ENCODE data around the gene DMKN. TPM values are rescaled to one million over a fixed set of nuclear protein-coding genes. Genes with fewer than 3 reads are reported as not detected.

The DMKN gene
- polyA plus RNA-seq, 3 donors: not detected

DNA sequence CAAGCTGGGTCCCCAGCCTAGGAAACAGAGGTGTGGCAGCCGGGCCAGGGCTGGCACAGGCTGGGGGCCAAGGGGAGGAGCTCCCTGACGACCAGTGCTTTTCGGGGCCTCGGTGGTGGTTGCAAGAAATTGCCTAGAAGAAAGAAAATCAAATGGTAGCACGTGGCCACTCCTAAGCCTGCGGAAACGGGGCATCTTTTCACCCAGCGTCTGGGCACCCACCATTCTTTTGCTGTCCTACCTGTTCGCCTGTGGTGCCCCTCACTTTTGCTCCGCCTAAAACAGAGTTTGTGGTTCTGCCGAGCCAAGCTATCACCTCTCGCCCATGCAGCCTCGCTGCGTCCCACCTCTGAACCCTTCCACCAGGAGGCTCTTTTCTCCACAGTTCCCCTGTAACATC is 16.0 kb downstream of the DMKN start:
- intact Hi-C loops (cut with micrococcal nuclease): loop anchor here (5.0 to 10.0 kb wide), 2 partner anchors 143 to 225 kb away; partner anchors contain the start of gene FFAR3 (in 1 of the 2)
- H3K27me3 ChIP-seq (ENCODE audit: control insufficient read depth in 2 of 2, insufficient read depth in 2 of 2, low read length in 2 of 2): no peaks in the 10 kb centered on the region
- no peak overlapping the region for H3K27ac ChIP-seq (ENCODE audit: low read depth in 1 of 2, low read length in 2 of 2)
- H4K20me1 ChIP-seq (ENCODE audit: insufficient read depth, low read length): no peaks in the 10 kb centered on the region
- Mint-ChIP-seq H3K4me1 (peaks cover 7% of the 10 kb centered on the region), H3K27me3 (ENCODE audit: low read depth in 3 of 3) (peaks cover 4 to 13% (median 6%) of the 10 kb centered on the region in 3 donors), H3K27ac (no peak overlapping the region), H3K36me3 (no peaks in the 10 kb centered on the region), H3K4me3 (no peak overlapping the region), H3K9me3 (peaks cover 0 to 2% (median 0%) of the 10 kb centered on the region in 7 donors)
- no peak overlapping the region for H3K9ac ChIP-seq (ENCODE audit: insufficient read depth, low read length, poor library complexity, severe bottlenecking)
- no peak overlapping the region for H3K4me3 ChIP-seq (replicated peaks in 1 of 3; ENCODE audit: low read depth in 2 of 3, low read length in 3 of 3)
- no peak for DNase-seq
- TF ChIP-seq, protein P1, sequence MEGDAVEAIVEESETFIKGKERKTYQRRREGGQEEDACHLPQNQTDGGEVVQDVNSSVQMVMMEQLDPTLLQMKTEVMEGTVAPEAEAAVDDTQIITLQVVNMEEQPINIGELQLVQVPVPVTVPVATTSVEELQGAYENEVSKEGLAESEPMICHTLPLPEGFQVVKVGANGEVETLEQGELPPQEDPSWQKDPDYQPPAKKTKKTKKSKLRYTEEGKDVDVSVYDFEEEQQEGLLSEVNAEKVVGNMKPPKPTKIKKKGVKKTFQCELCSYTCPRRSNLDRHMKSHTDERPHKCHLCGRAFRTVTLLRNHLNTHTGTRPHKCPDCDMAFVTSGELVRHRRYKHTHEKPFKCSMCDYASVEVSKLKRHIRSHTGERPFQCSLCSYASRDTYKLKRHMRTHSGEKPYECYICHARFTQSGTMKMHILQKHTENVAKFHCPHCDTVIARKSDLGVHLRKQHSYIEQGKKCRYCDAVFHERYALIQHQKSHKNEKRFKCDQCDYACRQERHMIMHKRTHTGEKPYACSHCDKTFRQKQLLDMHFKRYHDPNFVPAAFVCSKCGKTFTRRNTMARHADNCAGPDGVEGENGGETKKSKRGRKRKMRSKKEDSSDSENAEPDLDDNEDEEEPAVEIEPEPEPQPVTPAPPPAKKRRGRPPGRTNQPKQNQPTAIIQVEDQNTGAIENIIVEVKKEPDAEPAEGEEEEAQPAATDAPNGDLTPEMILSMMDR (IDR thresholded peaks at IDR 0.05): no peak
- peaks cover 0 to 5% of the 10 kb centered on the region in 2 donors for H3K4me1 ChIP-seq (ENCODE audit: control insufficient read depth in 1 of 2, insufficient read depth in 2 of 2, low read length in 2 of 2)
- H3K79me2 ChIP-seq (ENCODE audit: insufficient read depth, low read length): no peaks in the 10 kb centered on the region
- WGBS (ENCODE audit: insufficient coverage): 93% methylated on average over 13 of the region's 14 CpGs
- no peaks in the 10 kb centered on the region for H3K9me3 ChIP-seq (replicated peaks in 1 of 2; ENCODE audit: control insufficient read depth in 1 of 2, insufficient read depth in 1 of 2, low read length in 2 of 2)
- H2AFZ ChIP-seq (ENCODE audit: insufficient read depth, low read depth, low read length, poor library complexity, severe bottlenecking): no peak overlapping the region
- H3K36me3 ChIP-seq (replicated peaks in 1 of 2; ENCODE audit: control insufficient read depth in 1 of 2, insufficient read depth in 2 of 2, low read length in 2 of 2): no peaks in the 10 kb centered on the region
- no peak overlapping the region for H3K4me2 ChIP-seq (replicated peaks; ENCODE audit: extremely low read depth, low read length, poor library complexity, severe bottlenecking)

DNA sequence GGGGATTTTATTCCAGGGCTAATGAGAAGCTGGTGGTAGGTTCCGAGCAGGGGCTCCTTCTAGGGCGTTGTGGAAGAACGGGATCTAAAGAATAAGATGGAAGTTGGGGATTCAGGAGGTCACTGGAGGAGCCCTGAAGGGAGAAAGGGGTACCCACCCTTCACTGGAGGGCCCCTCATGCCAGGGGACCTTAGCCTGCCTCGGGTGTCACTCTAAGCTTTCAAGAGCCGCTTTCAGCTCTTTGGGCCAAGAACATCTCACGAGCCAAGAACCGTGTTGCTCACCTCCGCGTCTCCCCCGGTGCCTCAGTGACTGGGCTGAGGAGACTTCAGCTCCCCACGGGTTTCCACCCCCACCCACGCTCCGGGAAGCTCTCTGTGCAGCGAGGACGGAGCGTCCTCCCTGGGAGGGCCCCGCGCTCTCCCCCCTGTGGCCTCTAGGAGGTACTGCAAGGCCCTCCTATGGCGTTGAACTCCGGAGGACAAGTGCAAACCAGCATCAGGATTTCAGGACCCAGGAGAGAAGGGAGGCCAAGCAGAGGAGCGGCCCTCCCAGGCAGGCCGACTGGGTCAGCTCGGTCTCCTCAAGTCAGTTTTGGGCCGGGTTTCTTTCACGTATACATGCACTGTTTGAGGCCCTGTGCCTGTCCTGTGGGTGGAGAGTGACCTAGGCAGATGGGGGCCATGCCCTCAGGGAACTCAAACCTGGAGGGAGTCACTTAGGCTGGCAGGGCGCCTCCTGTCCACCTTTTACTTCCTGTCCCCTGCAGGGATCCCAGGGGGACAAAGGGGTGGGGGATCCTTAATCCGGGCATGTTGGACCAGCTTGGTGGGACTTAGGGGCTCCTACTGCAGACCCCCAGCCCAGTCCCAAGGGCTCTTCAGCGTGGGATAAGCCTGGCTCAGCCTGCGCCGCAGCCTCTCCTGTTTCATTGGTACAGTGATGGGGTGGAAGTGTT is 18.1 kb downstream of the DMKN start:
- peak overlapping the region in 2 of 7 donors; percentile 51 to 62 for H3K27ac Mint-ChIP-seq
- DNase-seq: peak; percentile 60 to 76 (median 68)
- H3K9ac ChIP-seq (ENCODE audit: insufficient read depth, low read length, poor library complexity, severe bottlenecking): no peak overlapping the region

More for the DNA sequence above, 18.1 kb downstream of the DMKN start:
- Mint-ChIP-seq H3K27me3 (ENCODE audit: low read depth in 3 of 3) (peaks cover 11 to 19% (median 16%) of the 10 kb centered on the region in 3 donors), H3K4me1 (peaks cover 7% of the 10 kb centered on the region), H3K36me3 (no peaks in the 10 kb centered on the region), H3K9me3 (peaks cover 0 to 2% (median 0%) of the 10 kb centered on the region in 7 donors), H3K4me3 (peak overlapping the region in 1 of 2 donors; percentile 40)
- H4K20me1 ChIP-seq (ENCODE audit: insufficient read depth, low read length): no peaks in the 10 kb centered on the region
- no peaks in the 10 kb centered on the region for H3K27me3 ChIP-seq (ENCODE audit: control insufficient read depth in 2 of 2, insufficient read depth in 2 of 2, low read length in 2 of 2)
- no peak overlapping the region for H3K27ac ChIP-seq (ENCODE audit: low read depth in 1 of 2, low read length in 2 of 2)
- no peaks in the 10 kb centered on the region for H3K79me2 ChIP-seq (ENCODE audit: insufficient read depth, low read length)
- peaks cover 0 to 5% of the 10 kb centered on the region in 2 donors for H3K4me1 ChIP-seq (ENCODE audit: control insufficient read depth in 1 of 2, insufficient read depth in 2 of 2, low read length in 2 of 2)
- peak overlapping the region; percentile 6 for H2AFZ ChIP-seq (ENCODE audit: insufficient read depth, low read depth, low read length, poor library complexity, severe bottlenecking)
- TF ChIP-seq, protein P1 (IDR thresholded peaks at IDR 0.05): peak; percentile 99
- intact Hi-C loops (cut with micrococcal nuclease): loop anchor here (1.0 to 10.0 kb wide), 3 partner anchors 141 to 223 kb away; partner anchors contain the start of gene FFAR3 (in 1 of the 2)
- no peaks in the 10 kb centered on the region for H3K9me3 ChIP-seq (replicated peaks in 1 of 2; ENCODE audit: control insufficient read depth in 1 of 2, insufficient read depth in 1 of 2, low read length in 2 of 2)
- H3K4me3 ChIP-seq (replicated peaks in 1 of 3; ENCODE audit: low read depth in 2 of 3, low read length in 3 of 3): no peak overlapping the region
- H3K4me2 ChIP-seq (replicated peaks; ENCODE audit: extremely low read depth, low read length, poor library complexity, severe bottlenecking): no peak overlapping the region
- H3K36me3 ChIP-seq (replicated peaks in 1 of 2; ENCODE audit: control insufficient read depth in 1 of 2, insufficient read depth in 2 of 2, low read length in 2 of 2): no peaks in the 10 kb centered on the region
- 24% methylated on average over 26 of the region's 30 CpGs for whole genome bisulfite sequencing (ENCODE audit: insufficient coverage)
